DND-41 (cell line): ENCODE data around the gene ENAH.

Experiments
- ATAC-seq: fragments of 200-7000 bp; cut with Tn5 transposase; 3 replicates; pipeline ENCODE4 v1.9.1; 2021; ENCODE audit warnings: low read depth; ENCODE audit not compliant: insufficient read depth
- DNase-seq: peaks from one replicate; pipeline ENCODE4 v3.0.0-alpha.2; 2020
- H2AFZ ChIP-seq: 2 replicates; pipeline ENCODE4 v1.6.0; 2012; ENCODE audit warnings: low read depth, low read length
- H3K27ac ChIP-seq: 2 replicates; pipeline ENCODE4 v1.5.1; 2012; ENCODE audit warnings: low read length, inconsistent platforms
- H3K27me3 ChIP-seq: fragments of 200-600 bp; sonication (generic); 2 replicates; pipeline ENCODE4 v1.6.0; 2012; ENCODE audit warnings: low read length, mild to moderate bottlenecking, inconsistent platforms; ENCODE audit not compliant: insufficient read depth, poor library complexity
- H3K36me3 ChIP-seq: 2 replicates; pipeline ENCODE4 v1.5.1; 2012; ENCODE audit warnings: low read length, inconsistent platforms; ENCODE audit not compliant: insufficient read depth
- H3K4me1 ChIP-seq: 2 replicates; pipeline ENCODE4 v1.5.1; 2012; ENCODE audit warnings: mild to moderate bottlenecking, low read length; ENCODE audit not compliant: insufficient read depth
- H3K4me2 ChIP-seq: 2 replicates; pipeline ENCODE4 v1.6.0; 2012; ENCODE audit warnings: mild to moderate bottlenecking, moderate library complexity, low read length, inconsistent platforms; ENCODE audit not compliant: insufficient read depth
- H3K4me3 ChIP-seq, 2 experiments: fragments of 200-600 bp in 1 of 2; shearing (Covaris generic) in 1 of 2; 2 replicates each; pipeline ENCODE4 v1.5.1; 2012 to 2016; ENCODE audit warnings: inconsistent platforms in 2 of 2, low read length in 2 of 2, mild to moderate bottlenecking in 2 of 2, low read depth in 1 of 2, moderate library complexity in 1 of 2
- H3K79me2 ChIP-seq: 2 replicates; pipeline ENCODE4 v1.6.0; 2012; ENCODE audit warnings: low read length, inconsistent platforms; ENCODE audit not compliant: insufficient read depth
- H3K9ac ChIP-seq: 2 replicates; pipeline ENCODE4 v1.6.0; 2012; ENCODE audit warnings: low read depth, mild to moderate bottlenecking, inconsistent platforms, low read length, moderate library complexity
- H3K9me3 ChIP-seq: 2 replicates; pipeline ENCODE4 v1.5.1; 2012; ENCODE audit warnings: low read length, moderate library complexity, mild to moderate bottlenecking, inconsistent platforms; ENCODE audit not compliant: insufficient read depth, severe bottlenecking
- H4K20me1 ChIP-seq: 2 replicates; pipeline ENCODE4 v1.6.0; 2012; ENCODE audit warnings: low read length; ENCODE audit not compliant: insufficient read depth
- EZH2 ChIP-seq: IDR thresholded peaks from 3 replicates; pipeline ENCODE4 v1.6.1; 2012; ENCODE audit warnings: borderline replicate concordance, low read depth, mild to moderate bottlenecking, moderate library complexity, low read length, inconsistent platforms; ENCODE audit not compliant: severe bottlenecking
- TF ChIP-seq, protein P1 (sequence below): IDR thresholded peaks from 2 replicates; pipeline ENCODE4 v1.5.1; 2012; ENCODE audit warnings: borderline replicate concordance, low read length, moderate library complexity, mild to moderate bottlenecking; ENCODE audit not compliant: poor library complexity, severe bottlenecking; ENCODE audit errors: extremely low read depth

ENAH gene

GRCh38 chr1:225688345-225688744 is 35.4 kb upstream of the ENAH start:
- H3K27me3 ChIP-seq = peaks cover 1% of the 10 kb centered on the region
- no peak for ATAC-seq
- H3K4me2 ChIP-seq = no peak overlapping the region

DNA sequence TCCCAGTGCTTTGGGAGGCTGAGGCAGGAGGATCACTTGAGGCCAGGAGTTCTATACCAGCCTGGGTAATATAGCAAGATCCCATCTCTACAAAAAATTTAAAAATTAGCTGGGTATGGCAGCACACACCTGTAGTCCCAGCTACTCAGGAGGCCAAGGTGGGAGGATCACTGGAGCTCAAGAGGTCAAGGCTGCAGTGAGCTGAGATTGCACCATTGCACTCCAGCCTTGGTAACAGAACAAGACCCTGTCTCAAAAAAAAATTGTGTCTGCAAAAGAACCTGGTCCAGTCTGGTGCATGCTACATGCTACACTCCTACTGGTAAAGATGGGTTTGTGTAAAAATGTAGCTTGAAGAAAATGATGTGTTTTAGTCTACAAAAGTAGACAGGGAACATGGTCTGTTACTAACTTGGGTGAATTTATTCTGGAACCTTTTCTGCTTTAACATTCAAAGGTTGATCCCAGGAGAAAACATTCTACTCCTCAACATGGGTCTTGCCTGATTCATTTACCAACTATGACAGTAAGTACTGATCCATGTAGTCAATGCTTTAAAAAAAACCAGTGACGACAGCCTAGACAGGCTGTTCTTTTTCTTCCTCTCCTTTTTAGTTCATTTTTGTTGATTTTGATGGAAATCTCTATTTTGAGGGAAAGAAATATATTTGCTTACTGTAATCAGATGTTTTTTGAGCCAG is 32.7 kb upstream of the ENAH start:
- Histone ChIP-seq H3K79me2 (no peaks in the 10 kb centered on the region), H3K4me1 (no peaks in the 10 kb centered on the region), H3K4me2 (no peak overlapping the region), H3K27ac (no peak overlapping the region), H3K4me3 (no peak overlapping the region), H3K9me3 (no peaks in the 10 kb centered on the region), H3K27me3 (peaks cover 24% of the 10 kb centered on the region), H2AFZ (no peak overlapping the region), H3K9ac (no peak overlapping the region), H4K20me1 (no peaks in the 10 kb centered on the region), H3K36me3 (no peaks in the 10 kb centered on the region)
- ATAC-seq (no peak), DNase-seq (no peak)
- TF ChIP-seq EZH2 = no peak
- TF ChIP-seq, protein P1, sequence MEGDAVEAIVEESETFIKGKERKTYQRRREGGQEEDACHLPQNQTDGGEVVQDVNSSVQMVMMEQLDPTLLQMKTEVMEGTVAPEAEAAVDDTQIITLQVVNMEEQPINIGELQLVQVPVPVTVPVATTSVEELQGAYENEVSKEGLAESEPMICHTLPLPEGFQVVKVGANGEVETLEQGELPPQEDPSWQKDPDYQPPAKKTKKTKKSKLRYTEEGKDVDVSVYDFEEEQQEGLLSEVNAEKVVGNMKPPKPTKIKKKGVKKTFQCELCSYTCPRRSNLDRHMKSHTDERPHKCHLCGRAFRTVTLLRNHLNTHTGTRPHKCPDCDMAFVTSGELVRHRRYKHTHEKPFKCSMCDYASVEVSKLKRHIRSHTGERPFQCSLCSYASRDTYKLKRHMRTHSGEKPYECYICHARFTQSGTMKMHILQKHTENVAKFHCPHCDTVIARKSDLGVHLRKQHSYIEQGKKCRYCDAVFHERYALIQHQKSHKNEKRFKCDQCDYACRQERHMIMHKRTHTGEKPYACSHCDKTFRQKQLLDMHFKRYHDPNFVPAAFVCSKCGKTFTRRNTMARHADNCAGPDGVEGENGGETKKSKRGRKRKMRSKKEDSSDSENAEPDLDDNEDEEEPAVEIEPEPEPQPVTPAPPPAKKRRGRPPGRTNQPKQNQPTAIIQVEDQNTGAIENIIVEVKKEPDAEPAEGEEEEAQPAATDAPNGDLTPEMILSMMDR = no peak

More at GRCh38 chr1:225688345-225688744, 35.4 kb upstream of the ENAH start:
- H3K79me2 ChIP-seq = no peaks in the 10 kb centered on the region
- no peaks in the 10 kb centered on the region for H4K20me1 ChIP-seq
- H3K27ac ChIP-seq = no peak overlapping the region
- no peak overlapping the region for H2AFZ ChIP-seq
- TF ChIP-seq EZH2 = no peak
- TF ChIP-seq, protein P1 = no peak
- H3K4me1 ChIP-seq = no peaks in the 10 kb centered on the region
- H3K4me3 ChIP-seq = no peak overlapping the region
- no peaks in the 10 kb centered on the region for H3K9me3 ChIP-seq
- no peak for DNase-seq
- no peaks in the 10 kb centered on the region for H3K36me3 ChIP-seq
- no peak overlapping the region for H3K9ac ChIP-seq

DNA sequence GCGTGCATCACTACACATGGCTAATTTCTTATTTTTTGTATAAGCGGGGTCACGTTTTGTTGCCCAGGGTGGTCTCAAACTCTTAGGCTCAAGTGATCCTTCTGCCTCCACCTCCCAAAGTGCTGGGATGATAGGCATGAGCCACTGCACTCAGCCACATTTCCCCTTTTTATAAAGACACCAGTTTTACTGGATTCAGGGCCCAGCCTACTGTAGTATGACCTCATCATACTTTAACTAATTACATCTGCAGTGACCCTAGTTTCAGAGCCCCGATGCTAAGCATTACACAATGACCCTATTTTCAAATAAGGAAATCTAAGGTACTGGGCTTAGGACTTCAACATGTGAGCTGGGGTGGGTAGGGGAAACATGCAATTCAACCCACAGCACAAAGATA is 31.8 kb upstream of the ENAH start:
- H3K4me2 ChIP-seq = no peak overlapping the region
- H3K36me3 ChIP-seq = no peaks in the 10 kb centered on the region
- ATAC-seq (no peak), DNase-seq (no peak)
- H3K4me1 ChIP-seq = no peaks in the 10 kb centered on the region
- H3K27me3 ChIP-seq = peaks cover 24% of the 10 kb centered on the region
- no peak overlapping the region for H3K9ac ChIP-seq
- TF ChIP-seq, protein P1 = no peak
- no peak for TF ChIP-seq EZH2
- H3K27ac ChIP-seq = no peak overlapping the region
- no peak overlapping the region for H3K4me3 ChIP-seq
- H3K9me3 ChIP-seq = no peaks in the 10 kb centered on the region
- H4K20me1 ChIP-seq = no peaks in the 10 kb centered on the region
- H3K79me2 ChIP-seq = no peaks in the 10 kb centered on the region
- H2AFZ ChIP-seq = no peak overlapping the region
